Nucleus accumbens (tissue), 56 donors: ENCODE measurements around the gene PIM2.
"Not testable (repeated sequence)": the region's sequence is repeated elsewhere in the genome, so short reads cannot be mapped to it uniquely, and the experiment has no call there.

Source experiments
- DNase-seq, 56 donors: peaks; one replicate each; lab custom pipeline; 2025; lab: John Stamatoyannopoulos, UW

The PIM2 gene

GRCh38 chrX:48886586-48886985 lies 32.2 kb downstream of the PIM2 start:
- not testable (repeated sequence) for DNase-seq

GRCh38 chrX:48883729-48884128 lies 35.1 kb downstream of the PIM2 start:
- no peak for DNase-seq

- DNase-seq = not testable (repeated sequence)
These were observed 41.9 kb downstream of the PIM2 start for GRCh38 chrX:48876944-48877343.

DNA sequence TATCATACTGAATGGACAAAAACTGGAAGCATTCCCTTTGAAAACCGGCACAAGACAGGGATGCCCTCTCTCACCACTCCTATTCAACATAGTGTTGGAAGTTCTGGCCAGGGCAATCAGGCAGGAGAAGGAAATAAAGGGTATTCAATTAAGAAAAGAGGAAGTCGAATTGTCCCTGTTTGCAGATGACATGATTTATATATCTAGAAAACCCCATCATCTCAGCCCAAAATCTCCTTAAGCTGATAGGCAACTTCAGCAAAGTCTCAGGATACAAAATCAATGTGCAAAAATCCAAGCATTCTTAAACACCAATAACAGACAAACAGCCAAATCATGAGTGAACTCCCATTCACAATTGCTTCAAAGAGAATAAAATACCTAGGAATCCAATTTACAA lies 46.8 kb downstream of the PIM2 start:
- not testable (repeated sequence) for DNase-seq

GRCh38 chrX:48864210-48864609 lies 54.6 kb downstream of the PIM2 start:
- DNase-seq = no peak
